Stimulated activated CD4-positive, alpha-beta T cell treated with anti-CD3 and anti-CD28 coated beads, Interleukin-12 subunit alpha, Interleukin-12 subunit beta, amount 100 ng/mL, for 24 hours (primary cell): ENCODE data around the gene OPRM1.
"Not testable (repeated sequence)": the region's sequence is repeated elsewhere in the genome, so short reads cannot be mapped to it uniquely, and the experiment has no call there.

ENCODE experiments used
- DNase-seq, 2 experiments: peaks; one replicate each; pipeline ENCODE4 v3.0.0-alpha.2; 2020; ENCODE audit warnings: low read depth in 2 of 2

OPRM1 gene

GRCh38 chr6:154140743-154141142 is 101.7 kb downstream of the OPRM1 start:
- DNase-seq: no peak

- no peak for DNase-seq
Measured at GRCh38 chr6:154143753-154144152, 104.7 kb downstream of the OPRM1 start.

GRCh38 chr6:154154389-154154967 is 115.4 kb downstream of the OPRM1 start:
- DNase-seq: peak in 1 of 2 experiments; percentile 57

- peak in 1 of 2 experiments; percentile 57 for DNase-seq
Measured at GRCh38 chr6:154156135-154156896, 117.3 kb downstream of the OPRM1 start.

GRCh38 chr6:154157082-154157481 is 118.0 kb downstream of the OPRM1 start:
- DNase-seq: no peak

- DNase-seq: no peak
Measured at GRCh38 chr6:154157706-154158105, 118.7 kb downstream of the OPRM1 start.

- DNase-seq: no peak
Measured at GRCh38 chr6:154159126-154159525, 120.1 kb downstream of the OPRM1 start.

GRCh38 chr6:154161689-154162088 is 122.6 kb downstream of the OPRM1 start:
- DNase-seq: no peak

- DNase-seq: no peak
Measured at GRCh38 chr6:154164397-154164796, 125.4 kb downstream of the OPRM1 start.

GRCh38 chr6:154165478-154165877 is 126.4 kb downstream of the OPRM1 start:
- no peak for DNase-seq

GRCh38 chr6:154166140-154166539 is 127.1 kb downstream of the OPRM1 start:
- DNase-seq: no peak

- DNase-seq: no peak
Measured at GRCh38 chr6:154167126-154167525, 128.1 kb downstream of the OPRM1 start.

GRCh38 chr6:154169193-154169847 is 130.3 kb downstream of the OPRM1 start:
- DNase-seq: peak in 1 of 2 experiments; percentile 32

- no peak for DNase-seq
Measured at GRCh38 chr6:154170106-154170505, 131.1 kb downstream of the OPRM1 start.

GRCh38 chr6:154172393-154172792 is 133.4 kb downstream of the OPRM1 start:
- not testable (repeated sequence) for DNase-seq

- DNase-seq: no peak
Measured at GRCh38 chr6:154179434-154179833, 140.4 kb downstream of the OPRM1 start.

GRCh38 chr6:154187203-154187602 is 148.2 kb downstream of the OPRM1 start:
- DNase-seq: no peak

GRCh38 chr6:154187714-154188113 is 148.7 kb downstream of the OPRM1 start:
- DNase-seq: no peak

- DNase-seq: no peak
Measured at GRCh38 chr6:154196333-154196885, 157.4 kb downstream of the OPRM1 start.

- no peak for DNase-seq
Measured at GRCh38 chr6:154197196-154197860, 158.3 kb downstream of the OPRM1 start.

- DNase-seq: not testable (repeated sequence)
Measured at GRCh38 chr6:154201688-154202087, 162.6 kb downstream of the OPRM1 start.

- DNase-seq: no peak
Measured at GRCh38 chr6:154202339-154202738, 163.3 kb downstream of the OPRM1 start.
